HG02885 (cell line): ENCODE data around the gene ALDH7A1.
"Not testable (repeated sequence)": the region's sequence is repeated elsewhere in the genome, so short reads cannot be mapped to it uniquely, and the experiment has no call there.

Source experiments
- ATAC-seq: cut with Tn5 transposase; IDR thresholded peaks from one replicate; pipeline ENCODE4 v1.9.1; 2021; ENCODE audit warnings: mild to moderate bottlenecking; ENCODE audit not compliant: unreplicated experiment, poor library complexity

Gene ALDH7A1

GRCh38 chr5:126538579-126538978, 56.4 kb downstream of the ALDH7A1 start:
- ATAC-seq, result no peak

- no peak for ATAC-seq
Observed at GRCh38 chr5:126536874-126537273, 58.1 kb downstream of the ALDH7A1 start.

GRCh38 chr5:126535856-126536545, 59.0 kb downstream of the ALDH7A1 start:
- no peak for ATAC-seq

GRCh38 chr5:126534553-126534952, 60.5 kb downstream of the ALDH7A1 start:
- no peak for ATAC-seq

GRCh38 chr5:126531543-126532120, 63.4 kb downstream of the ALDH7A1 start:
- no peak for ATAC-seq

GRCh38 chr5:126527892-126528291, 67.1 kb downstream of the ALDH7A1 start:
- ATAC-seq, result no peak

GRCh38 chr5:126527158-126527557, 67.9 kb downstream of the ALDH7A1 start:
- no peak for ATAC-seq

- no peak for ATAC-seq
Observed at GRCh38 chr5:126526493-126526892, 68.5 kb downstream of the ALDH7A1 start.

- no peak for ATAC-seq
Observed at GRCh38 chr5:126525630-126526245, 69.3 kb downstream of the ALDH7A1 start.

- ATAC-seq, result no peak
Observed at GRCh38 chr5:126523818-126524510, 71.1 kb downstream of the ALDH7A1 start.

GRCh38 chr5:126521130-126521529, 73.9 kb downstream of the ALDH7A1 start:
- ATAC-seq, result no peak

GRCh38 chr5:126520593-126520953, 74.4 kb downstream of the ALDH7A1 start:
- ATAC-seq, result no peak

GRCh38 chr5:126519637-126520592, 75.1 kb downstream of the ALDH7A1 start:
- ATAC-seq, result no peak

- ATAC-seq, result not testable (repeated sequence)
Observed at GRCh38 chr5:126519223-126519622, 75.8 kb downstream of the ALDH7A1 start.

- no peak for ATAC-seq
Observed at GRCh38 chr5:126516852-126517251, 78.2 kb downstream of the ALDH7A1 start.

GRCh38 chr5:126516133-126516532, 78.9 kb downstream of the ALDH7A1 start:
- no peak for ATAC-seq

GRCh38 chr5:126515337-126515736, 79.7 kb downstream of the ALDH7A1 start:
- ATAC-seq, result no peak

GRCh38 chr5:126514558-126515141, 80.4 kb downstream of the ALDH7A1 start:
- ATAC-seq, result no peak

GRCh38 chr5:126514131-126514557, 80.9 kb downstream of the ALDH7A1 start:
- ATAC-seq, result no peak

- no peak for ATAC-seq
Observed at GRCh38 chr5:126513703-126514102, 81.3 kb downstream of the ALDH7A1 start.
